GM21619 (cell line): ENCODE results near the gene KCNQ2.

Experiments
- ATAC-seq: cut with Tn5 transposase; IDR thresholded peaks from one replicate; pipeline ENCODE4 v1.9.1; 2021; ENCODE audit not compliant: unreplicated experiment

The KCNQ2 gene

DNA sequence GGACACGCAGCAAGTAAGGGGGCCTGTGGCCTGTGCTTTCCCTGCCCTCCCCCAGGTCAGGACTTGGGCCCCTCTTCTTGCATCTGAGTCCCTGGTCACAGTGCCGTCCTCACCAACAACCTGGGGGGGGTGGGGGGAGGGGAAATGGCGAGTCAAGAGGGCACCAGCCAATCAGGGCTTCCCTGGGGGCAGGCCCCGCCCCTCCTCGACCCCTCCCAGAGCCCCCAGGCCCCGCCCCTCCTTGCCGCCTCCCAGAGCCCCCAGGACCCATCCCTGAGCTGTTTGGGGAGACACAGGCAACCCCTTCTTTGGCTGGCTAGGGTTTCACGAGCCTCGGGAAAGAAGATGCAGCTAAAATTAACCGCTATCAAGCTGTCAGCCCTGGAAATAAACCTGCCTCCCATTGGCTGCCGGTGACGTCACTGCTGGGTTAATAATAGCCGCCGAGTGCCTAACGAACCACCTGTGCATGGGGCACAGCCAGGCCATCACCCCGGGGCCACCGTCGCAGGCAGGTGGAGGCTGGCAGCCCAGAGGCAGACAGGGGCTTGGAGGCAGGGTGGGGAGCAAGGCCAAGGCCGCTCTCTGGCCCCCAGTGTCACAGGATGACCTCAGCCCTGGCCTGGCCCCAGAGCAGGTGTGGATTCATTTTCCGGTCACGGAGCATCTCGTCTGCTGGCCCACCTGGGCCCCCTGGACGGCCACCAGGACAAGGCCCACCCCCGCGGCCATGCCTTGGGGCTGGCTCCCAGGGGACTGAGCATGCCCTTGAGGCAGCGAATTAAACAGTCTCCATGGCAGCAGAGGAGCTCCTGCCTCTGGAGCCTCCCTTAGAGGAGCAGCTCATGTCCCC is 29.6 kb upstream of the KCNQ2 start:
- no peak for ATAC-seq

DNA sequence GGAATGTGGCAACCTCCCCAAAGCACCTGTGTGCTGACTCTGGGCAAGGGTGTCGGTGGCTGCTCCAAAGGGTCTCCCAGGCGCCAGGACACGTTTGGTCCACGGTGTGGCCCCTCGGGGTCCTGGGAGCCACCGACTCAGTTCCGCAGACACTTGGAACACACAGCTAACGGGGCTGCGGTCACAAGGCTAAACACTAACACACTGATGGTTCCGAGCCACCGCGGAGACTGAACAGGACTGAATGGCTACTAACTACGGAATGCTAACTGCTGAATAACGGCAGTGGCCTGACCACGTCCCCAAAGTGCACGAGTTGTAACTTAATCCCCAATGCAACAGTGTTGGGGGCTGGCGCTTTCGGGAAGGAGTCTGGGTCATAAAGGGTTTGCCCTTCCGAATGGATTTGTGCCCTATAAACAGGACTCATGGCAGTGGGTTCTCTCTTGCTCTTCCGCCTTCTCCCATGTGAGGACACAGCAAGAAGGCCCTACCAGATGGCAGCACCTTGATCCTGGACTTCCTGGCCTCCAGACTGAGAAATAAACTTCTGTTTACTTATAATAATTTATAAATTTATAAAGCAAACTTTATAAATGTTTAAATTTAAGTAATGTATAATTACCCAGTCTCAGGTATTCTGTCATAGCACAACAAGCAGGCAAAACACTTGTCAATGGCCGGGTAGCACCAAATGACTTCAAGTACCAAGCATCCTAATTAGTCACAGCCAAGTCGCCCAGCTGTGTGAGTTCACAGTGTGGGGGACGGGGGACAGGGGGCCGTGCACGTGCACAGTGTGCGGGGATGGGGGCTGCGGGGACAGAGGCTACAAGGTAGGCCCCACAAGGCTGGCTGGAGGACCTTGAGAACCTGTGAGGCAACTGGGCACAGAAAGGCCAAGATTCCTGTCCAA is 28.7 kb upstream of the KCNQ2 start:
- ATAC-seq: no peak

DNA sequence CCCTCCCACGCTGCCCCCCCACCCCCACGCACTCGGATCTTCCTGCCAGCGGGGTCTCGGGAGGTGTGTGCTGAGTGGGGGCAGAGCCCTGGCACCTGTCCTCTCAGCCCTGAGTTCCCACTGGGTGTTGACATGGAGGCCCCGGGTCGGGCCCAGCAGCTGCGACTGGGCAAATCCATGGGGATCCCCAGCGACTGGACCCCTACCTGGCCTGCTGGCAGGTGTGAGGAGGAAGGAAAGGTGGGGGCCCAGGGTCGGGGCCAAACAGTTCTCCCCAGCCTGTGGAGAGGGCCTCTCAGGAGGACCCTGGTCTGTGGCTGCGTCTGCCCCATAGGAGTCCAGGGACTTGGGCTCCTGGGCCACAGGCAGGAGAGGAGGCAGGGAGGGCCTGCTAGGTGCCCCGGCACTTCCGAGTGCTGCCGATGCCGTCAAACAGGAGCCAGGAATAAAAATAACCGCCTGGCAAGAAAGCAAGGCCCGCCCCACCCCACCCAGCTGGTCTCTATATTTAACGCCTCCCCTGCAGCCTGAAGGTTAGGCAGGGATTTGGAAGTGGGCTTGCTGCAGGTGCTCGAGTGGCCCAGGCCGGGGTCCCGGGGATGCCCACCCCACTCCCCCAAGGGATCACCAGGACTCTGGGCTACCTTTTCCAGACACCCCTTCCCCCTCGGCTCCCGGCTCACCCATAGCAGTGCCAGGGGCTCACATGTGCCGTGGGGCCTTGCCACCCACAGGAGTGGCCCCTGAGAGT is 27.9 kb upstream of the KCNQ2 start:
- no peak for ATAC-seq

DNA sequence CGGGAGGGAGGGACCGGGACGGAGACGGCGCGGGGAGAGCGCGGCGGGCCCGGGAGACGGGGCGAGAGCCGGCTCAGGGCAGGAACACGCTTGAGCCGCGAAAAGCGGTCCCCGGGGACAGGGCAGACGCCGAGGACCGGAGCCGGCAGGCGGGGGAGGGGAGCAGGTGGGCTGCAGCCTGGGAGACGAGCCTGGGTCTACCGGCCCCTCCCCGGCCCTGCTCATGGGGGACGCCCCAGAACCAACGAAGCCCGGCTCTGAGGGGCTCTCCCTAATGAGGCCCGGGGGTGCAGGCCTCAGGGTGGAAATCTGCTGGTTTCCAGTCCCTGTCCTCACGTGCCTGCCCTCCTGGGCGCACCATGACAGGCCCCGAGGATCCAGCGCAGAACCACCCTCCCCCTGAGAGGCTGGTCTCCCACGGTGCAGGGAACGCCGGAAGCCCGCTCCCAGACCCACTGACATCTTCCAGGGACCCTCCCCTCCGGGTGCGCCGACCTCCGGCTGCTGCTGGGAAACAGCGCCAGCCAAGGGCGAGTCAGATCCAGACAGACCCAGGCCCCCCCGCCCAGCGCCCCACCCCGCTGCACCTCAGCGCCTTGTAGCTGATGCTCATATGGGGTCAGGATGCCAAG is 27.0 kb upstream of the KCNQ2 start:
- no peak for ATAC-seq

DNA sequence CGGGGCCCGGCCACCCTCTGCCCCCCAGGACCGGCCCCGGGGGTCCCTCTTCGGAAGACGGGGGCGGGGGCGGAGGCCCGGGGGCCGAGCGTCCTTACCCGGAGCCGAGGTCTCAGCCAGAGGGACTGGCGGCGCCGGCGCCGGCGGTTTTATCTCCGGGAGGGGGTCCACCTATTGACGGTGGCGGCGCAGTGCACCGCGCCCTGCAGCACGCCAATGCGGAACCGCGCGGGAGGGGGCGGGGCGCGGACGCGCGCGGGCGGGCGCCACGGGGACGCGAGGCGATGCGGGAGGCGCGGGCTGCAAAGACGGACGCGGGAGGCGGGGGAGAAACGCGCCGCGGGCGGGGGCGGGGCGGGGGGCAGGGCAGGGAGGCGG is 26.5 kb upstream of the KCNQ2 start, which contains the start of gene EEF1A2:
TSS of gene EEF1A2 (minus strand) at position 124 of the 378 bp plus-strand sequence. CDS start 1,320 bp downstream, outside the sequence.
- ATAC-seq: no peak

DNA sequence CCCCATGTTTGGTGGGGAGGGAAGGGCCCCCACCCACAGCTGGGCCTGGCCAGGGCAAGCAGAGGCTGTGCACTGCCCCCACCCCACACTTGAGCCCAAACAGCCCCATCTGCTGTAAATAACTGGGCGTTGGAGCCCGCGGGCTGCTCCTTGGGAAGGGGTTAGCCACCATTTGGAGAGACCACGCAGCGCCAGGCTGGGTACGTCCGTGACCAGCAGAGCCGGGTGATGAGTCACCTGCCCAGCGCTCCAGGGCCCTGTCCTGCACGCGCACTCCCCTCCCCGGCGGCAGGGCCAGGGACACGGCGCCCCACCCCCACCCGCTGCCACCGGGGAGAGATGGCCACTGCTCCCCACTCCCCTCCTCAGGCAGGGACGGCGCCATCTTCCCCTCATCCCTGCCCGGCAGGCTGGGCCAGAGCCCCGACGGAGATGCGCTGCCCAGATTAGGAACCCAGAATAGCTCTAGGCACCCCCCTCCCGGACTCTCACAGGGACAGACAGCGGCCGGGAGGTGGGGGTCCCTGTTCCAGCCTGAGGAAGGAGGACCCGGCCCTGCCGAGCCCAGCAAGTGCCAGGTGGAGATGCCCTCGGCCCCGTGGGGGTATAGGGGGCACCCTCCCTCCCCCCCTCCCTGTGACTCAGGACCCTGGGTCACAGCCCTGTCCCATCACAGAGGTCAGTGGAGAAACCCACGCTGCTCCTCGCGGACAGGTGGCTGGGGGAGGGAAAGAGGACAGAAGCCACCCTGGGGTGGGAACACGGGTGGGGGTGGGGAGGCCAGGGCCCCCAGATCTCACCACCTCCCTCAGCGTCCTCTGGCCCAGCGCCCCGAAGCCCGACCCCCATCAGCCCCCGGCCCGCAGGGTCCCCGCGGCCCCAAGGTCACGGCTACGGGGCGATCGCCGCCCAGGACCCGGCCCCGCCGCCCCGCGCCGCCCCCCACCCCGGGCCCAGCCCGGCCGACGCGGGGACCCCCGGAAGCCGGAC is 25.8 kb upstream of the KCNQ2 start:
- ATAC-seq: no peak

DNA sequence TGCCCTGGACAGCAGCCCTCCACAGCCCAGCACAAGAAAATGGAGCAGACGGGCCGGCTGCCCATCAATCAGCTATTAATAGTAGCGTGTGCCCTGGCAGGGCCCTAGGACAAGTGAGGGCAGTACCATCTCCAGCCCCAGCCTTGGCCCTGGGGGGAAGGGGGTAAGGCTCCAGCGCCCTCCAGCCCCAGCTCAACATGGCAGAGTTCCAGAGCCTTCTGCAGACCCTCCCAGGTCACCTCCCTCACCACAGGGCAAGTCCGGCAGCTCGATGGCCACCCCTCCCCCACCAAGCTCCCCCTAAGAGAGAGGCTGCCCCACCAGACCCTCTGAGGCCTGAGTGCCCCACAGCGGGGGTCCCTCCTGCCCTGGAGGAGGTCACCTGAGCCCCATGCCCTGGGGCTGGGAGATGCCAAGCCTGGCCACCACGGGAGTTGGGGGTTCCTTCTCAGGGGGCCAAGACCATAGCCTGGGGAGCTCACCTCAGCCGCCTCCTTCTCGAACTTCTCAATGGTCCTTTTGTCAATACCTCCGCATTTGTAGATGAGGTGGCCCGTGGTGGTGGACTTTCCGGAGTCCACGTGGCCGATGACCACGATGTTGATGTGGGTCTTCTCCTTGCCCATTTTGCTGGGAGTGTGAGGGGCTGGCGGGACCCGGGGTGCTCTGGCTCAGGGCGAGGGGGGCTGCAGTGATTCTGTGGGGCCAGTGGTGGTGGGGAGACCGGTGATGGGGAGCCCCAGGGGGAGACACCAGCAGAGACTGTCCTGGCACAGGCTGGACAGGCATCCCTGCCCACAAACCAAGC is 24.9 kb upstream of the KCNQ2 start:
- ATAC-seq: no peak

DNA sequence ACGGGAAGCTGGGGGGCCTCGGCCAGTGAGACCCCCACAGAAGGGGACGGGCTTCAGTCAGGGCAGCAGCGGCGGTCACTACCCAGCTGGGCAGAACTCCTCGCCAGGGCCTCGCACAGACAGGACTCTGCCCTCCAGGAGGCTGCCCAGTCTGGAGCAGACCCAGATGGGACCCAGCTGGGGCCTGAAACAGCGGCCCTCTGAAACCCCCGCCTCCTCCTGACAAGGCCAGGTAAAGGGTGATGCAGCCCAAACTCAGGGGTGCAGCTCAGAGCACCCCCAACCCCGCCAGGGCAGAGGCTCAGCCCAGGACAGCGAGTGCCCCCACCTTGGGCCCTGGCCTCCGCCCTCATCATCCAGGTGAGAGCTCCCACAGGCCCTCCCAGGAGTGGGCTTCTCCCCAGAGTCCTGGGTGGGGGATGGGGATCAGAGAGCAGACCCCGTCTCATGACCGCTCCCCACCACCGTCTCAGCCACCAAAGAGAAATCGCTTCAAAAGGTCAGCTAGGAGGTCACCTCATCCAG is 24.2 kb upstream of the KCNQ2 start:
- no peak for ATAC-seq

DNA sequence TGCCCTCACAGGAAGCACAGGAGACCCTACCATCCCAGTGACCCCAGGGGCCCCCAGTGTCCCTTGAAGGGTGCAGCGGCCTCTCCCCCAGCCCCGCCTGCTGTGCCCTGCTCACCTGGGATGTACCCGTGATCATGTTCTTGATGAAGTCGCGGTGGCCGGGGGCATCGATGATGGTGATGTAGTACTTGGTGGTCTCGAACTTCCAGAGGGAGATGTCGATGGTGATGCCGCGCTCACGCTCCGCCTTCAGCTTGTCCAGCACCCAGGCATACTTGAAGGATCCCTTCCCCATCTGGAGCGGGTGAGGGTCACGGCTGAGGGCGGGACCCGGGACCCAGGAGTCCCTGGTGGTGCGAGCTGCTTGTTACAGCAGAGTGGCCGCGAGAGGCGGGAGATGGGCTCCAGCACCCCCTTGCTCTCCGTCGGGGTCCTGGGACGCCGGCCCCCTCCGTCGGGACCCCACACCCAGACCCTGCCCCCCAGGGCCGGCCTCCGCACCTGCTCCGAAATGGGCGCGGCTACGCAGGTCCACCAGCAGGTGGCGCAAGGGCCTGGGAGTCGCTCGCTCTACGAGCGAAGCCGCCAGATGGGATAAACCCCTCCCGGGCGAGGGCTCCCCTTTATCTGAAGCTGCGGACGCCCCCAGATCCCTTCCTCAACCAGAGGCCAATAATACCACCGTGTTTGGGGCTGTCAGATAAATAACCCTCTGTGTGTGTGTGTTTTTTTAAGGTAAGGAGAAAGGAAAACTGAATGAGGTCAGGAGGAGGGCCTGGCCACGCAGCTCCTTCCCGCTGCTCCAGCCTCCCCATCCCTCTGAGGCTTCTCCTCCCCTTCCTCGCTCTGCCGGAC is 23.5 kb upstream of the KCNQ2 start:
- no peak for ATAC-seq

DNA sequence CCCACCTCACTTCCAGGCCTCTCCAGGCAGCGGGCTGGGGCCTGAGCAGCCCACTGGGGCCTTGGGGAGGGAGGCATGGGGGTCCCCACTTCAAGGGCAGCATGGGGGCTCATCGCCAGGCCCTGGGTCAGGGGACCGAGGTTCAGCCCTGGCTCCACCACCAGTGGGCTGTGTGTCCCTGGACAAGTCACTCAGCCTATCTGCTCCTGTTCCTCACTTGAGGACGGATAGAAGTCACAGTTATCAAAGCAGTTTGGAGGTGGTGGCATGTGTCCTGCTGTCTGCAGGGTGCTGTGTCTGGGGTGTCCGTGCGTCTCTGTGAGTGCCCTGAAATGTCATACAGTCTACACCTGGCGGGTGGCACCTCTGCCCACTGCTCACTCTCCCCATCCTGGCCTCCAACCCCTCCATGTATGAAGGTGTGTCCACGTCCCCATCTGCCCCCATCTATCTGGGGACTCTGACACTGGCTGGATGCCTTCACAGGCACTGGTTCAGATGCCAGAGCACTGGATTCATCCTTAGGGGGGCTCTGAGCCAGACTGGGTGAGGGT is 22.8 kb upstream of the KCNQ2 start:
- ATAC-seq: no peak

DNA sequence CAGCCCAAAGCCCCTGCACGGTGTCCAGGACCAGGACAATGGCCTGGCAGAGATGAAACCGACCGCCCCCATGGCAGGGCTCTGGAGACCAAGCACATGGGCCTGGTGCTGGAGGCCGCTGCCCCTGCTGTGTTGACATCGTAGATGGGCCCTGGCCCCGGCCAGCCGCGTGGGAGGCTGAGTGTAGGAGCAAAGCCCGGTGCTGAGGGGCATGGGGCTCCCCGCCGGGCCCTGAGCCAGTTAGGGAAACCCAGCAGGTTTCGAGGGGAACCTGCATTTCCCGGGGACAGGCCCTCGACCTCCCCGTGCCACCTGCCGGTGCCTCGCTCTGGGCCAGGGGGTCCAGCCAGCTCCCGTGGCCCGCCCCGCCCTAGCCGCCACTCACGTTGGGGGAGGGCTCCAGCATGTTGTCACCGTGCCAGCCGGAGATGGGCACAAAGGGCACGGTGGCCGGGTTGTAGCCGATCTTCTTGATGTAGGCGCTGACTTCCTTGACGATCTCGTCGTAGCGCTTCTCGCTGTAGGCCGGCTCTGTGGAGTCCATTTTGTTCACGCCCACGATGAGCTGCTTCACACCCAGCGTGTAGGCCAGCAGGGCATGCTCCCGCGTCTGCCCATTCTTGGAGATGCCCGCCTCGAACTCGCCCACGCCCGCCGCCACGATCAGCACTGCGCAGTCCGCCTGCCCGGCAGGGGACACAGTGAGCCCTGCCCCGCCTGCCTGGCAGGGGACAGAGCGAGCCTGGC is 22.1 kb upstream of the KCNQ2 start:
- no peak for ATAC-seq

DNA sequence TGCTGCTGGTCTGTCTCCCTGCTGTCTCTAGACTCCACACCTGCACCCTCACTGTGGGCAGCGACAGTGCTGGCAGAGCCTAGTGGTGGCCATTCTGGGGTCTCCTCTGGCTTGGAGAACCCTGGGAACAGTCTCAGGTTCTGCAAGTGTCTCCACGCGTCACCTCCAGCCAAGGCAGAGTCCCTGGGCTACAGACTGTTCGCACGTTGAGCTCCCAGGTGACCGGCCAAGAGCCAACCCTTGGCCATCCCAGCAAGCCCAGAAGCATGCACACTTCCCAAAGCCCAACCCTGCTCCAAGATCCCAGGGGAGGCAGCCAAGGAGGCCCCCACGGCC is 21.6 kb upstream of the KCNQ2 start:
- ATAC-seq: no peak

DNA sequence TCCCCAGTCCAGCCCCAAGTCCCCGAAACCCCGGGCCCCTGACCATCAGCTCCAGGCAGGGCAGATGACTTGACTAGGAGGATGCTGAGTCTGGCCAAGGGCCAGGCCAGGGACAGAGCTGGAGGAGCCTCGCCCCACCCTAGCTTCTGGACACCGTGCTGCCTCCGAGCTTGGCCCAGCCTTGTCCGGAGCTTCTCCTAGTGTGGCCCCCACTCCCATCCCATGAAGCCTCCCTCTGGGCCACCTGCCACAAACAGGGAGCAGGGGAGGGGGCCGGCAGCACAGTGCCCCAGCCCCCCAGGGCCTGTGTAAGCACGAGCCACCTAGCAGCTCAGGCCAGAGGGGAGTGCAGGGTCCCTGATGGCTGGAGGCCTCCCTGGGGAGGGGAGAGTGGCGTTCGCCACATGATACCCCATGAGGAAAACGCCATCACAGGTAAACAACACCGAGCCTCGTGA is 21.1 kb upstream of the KCNQ2 start:
- ATAC-seq: no peak

DNA sequence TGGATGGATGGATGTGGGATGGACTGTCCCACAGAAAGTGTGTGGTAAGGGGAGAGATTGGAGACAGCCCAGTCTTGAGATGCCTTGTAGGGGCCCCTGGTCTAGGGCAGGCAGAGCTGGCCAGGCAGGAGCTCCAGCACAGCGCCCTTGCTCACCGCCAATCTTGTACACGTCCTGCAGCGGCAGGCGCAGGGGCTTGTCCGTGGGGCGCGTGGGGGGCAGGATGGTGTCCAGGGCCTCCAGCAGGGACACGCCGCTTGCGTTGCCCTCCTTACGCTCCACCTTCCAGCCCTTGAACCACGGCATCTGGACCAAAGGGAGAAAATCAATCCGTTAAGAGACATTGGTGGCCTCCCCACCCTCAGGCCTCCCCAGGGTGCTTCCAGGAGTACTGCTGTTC is 20.5 kb upstream of the KCNQ2 start:
- ATAC-seq: no peak

DNA sequence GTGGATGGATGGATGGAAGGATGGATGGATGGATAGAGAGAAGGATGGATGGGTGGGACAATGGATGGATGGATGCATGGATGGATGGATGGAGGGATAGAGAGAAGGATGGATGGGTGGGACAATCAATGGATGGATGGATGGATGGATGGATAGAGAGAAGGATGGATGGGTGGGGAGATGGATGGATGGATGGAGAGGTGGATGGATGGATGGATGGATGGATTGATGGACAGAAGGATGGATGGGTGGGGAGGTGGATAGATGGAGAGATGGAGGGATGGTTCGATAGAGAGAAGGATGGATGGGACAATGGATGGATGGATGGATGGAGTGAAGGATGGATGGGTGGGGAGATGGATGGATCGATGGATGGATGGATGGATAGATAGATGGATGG is 20.1 kb upstream of the KCNQ2 start:
- ATAC-seq: no peak

DNA sequence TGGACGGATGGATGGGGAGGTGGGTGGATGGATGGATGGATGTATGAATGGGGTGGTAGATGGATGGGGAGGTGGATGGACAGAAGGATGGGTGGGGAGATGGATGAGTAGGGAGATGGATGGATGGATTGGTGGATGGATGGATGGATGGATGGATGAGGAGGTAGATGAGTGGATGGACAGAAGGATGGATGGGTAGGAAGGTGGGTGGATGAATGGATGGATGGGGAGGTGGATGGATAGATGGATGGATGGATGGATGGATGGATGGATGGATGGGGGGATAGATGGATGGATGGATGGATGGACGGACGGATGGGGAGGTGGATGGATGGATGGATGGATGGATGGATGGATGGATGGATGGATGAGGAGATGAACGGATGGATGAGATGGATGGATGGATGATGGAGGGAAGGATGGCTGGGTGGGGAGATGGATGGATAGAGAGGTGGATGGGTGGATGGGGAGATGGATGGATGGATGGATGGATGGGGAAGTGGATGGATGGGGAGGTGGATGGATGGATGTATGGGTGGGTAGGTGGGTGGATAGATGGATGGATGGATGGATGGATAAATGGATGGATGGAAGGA is 19.3 kb upstream of the KCNQ2 start:
- ATAC-seq: no peak
